Astrocyte of the cerebellum (primary cell): ENCODE results near the gene ANKRD40CL.
A peak's percentile ranks its signal among the peaks of the same experiment; 100 is the strongest.

Experiments
- DNase-seq: peaks from one replicate; pipeline ENCODE4 v3.0.0-alpha.2; 2011; ENCODE audit warnings: low read depth
- H3K4me3 ChIP-seq: 2 replicates; pipeline ENCODE4 v1.5.1; 2011; ENCODE audit warnings: mild to moderate bottlenecking, low read depth, low read length, moderate library complexity
- CTCF ChIP-seq: IDR thresholded peaks from 2 replicates; pipeline ENCODE4 v1.5.1; 2012; ENCODE audit warnings: low read length, low read depth, moderate library complexity, mild to moderate bottlenecking; ENCODE audit errors: missing control alignments
- in situ Hi-C: cut with HindIII; loops from 2 replicates; pipeline ENCODE4 v1.10.0; 2017; ENCODE audit warnings: low sequenced_read_pairs

Gene ANKRD40CL

GRCh38 chr17:50792132-50792531 is 24.8 kb upstream of the ANKRD40CL start:
- no peak for TF ChIP-seq CTCF
- in situ Hi-C loops, result no loop called here
- no peak for DNase-seq
- H3K4me3 ChIP-seq, result no peak overlapping the region

- in situ Hi-C loops, result no loop called here
- TF ChIP-seq CTCF, result no peak
- H3K4me3 ChIP-seq, result no peak overlapping the region
- no peak for DNase-seq
These were observed 23.3 kb upstream of the ANKRD40CL start for GRCh38 chr17:50790618-50791017.

GRCh38 chr17:50787106-50787505 is 19.8 kb upstream of the ANKRD40CL start:
- TF ChIP-seq CTCF, result no peak
- no peak for DNase-seq
- H3K4me3 ChIP-seq, result no peak overlapping the region
- in situ Hi-C loops, result loop anchor here (10.0 kb wide), 1 partner anchor 48 kb away; the partner anchor contains the start of gene WFIKKN2

- peak; percentile 48 for DNase-seq
- H3K4me3 ChIP-seq, result no peak overlapping the region
- in situ Hi-C loops, result loop anchor here (10.0 kb wide), 1 partner anchor 49 kb away; the partner anchor contains the start of gene WFIKKN2
- no peak for TF ChIP-seq CTCF
These were observed 18.7 kb upstream of the ANKRD40CL start for GRCh38 chr17:50785946-50786570.

GRCh38 chr17:50785126-50785525 is 17.8 kb upstream of the ANKRD40CL start:
- no peak for TF ChIP-seq CTCF
- no peak for DNase-seq
- in situ Hi-C loops, result loop anchor here (10.0 kb wide), 1 partner anchor 50 kb away; the partner anchor contains the start of gene WFIKKN2
- H3K4me3 ChIP-seq, result no peak overlapping the region

- no peak overlapping the region for H3K4me3 ChIP-seq
- in situ Hi-C loops, result loop anchor here (10.0 kb wide), 1 partner anchor 51 kb away; the partner anchor contains the start of gene WFIKKN2
- no peak for DNase-seq
- no peak for TF ChIP-seq CTCF
These were observed 16.6 kb upstream of the ANKRD40CL start for GRCh38 chr17:50783905-50784304.
